Kidney capillary endothelial cell (primary cell): ENCODE measurements around the gene DENND1C.
"Not testable (repeated sequence)": the region's sequence is repeated elsewhere in the genome, so short reads cannot be mapped to it uniquely, and the experiment has no call there.

Experiments
- DNase-seq: peaks from one replicate; pipeline ENCODE4 v3.0.0-alpha.2; 2018; ENCODE audit warnings: low spot score

DENND1C gene

GRCh38 chr19:6455924-6456323 lies 25.7 kb downstream of the DENND1C start:
- DNase-seq, result no peak

- DNase-seq, result no peak
Observed at GRCh38 chr19:6453951-6454565, 27.5 kb downstream of the DENND1C start.

GRCh38 chr19:6452899-6453298 lies 28.7 kb downstream of the DENND1C start:
- no peak for DNase-seq

GRCh38 chr19:6452223-6452614 lies 29.4 kb downstream of the DENND1C start:
- no peak for DNase-seq

- DNase-seq, result no peak
Observed at GRCh38 chr19:6451583-6452222, 29.9 kb downstream of the DENND1C start.

- DNase-seq, result no peak
Observed at GRCh38 chr19:6450166-6450565, 31.4 kb downstream of the DENND1C start.

GRCh38 chr19:6448045-6448444 lies 33.5 kb downstream of the DENND1C start:
- DNase-seq, result no peak

GRCh38 chr19:6446452-6446851 lies 35.1 kb downstream of the DENND1C start:
- no peak for DNase-seq

GRCh38 chr19:6443986-6444385 lies 37.6 kb downstream of the DENND1C start:
- DNase-seq, result no peak

- DNase-seq, result no peak
Observed at GRCh38 chr19:6442087-6442688, 39.4 kb downstream of the DENND1C start.

GRCh38 chr19:6440905-6441304 lies 40.7 kb downstream of the DENND1C start:
- DNase-seq, result no peak

- DNase-seq, result no peak
Observed at GRCh38 chr19:6439743-6440142, 41.8 kb downstream of the DENND1C start.

- no peak for DNase-seq
Observed at GRCh38 chr19:6433663-6434062, 47.9 kb downstream of the DENND1C start, which contains the start of gene SLC25A41. SLC25A41 (minus strand) TSS chr19:6433763; CDS start chr19:6433693, 70 bp downstream.

- no peak for DNase-seq
Observed at GRCh38 chr19:6433165-6433564, 48.4 kb downstream of the DENND1C start.

GRCh38 chr19:6431891-6432290 lies 49.7 kb downstream of the DENND1C start:
- no peak for DNase-seq

- DNase-seq, result no peak
Observed at GRCh38 chr19:6429419-6430221, 52.0 kb downstream of the DENND1C start.

- not testable (repeated sequence) for DNase-seq
Observed at GRCh38 chr19:6428692-6429418, 52.7 kb downstream of the DENND1C start.

GRCh38 chr19:6427131-6427530 lies 54.5 kb downstream of the DENND1C start:
- DNase-seq, result no peak

GRCh38 chr19:6425732-6426620 lies 55.6 kb downstream of the DENND1C start:
- no peak for DNase-seq

GRCh38 chr19:6424939-6425731 lies 56.5 kb downstream of the DENND1C start:
- peak; percentile 100 for DNase-seq
